IPS-20b (cell line): ENCODE results near the gene GPR3.
"Not testable (repeated sequence)": the region's sequence is repeated elsewhere in the genome, so short reads cannot be mapped to it uniquely, and the experiment has no call there.

ENCODE experiments used
- H3K27ac ChIP-seq: one replicate; pipeline ENCODE4 v1.5.1; 2013; ENCODE audit warnings: low read length
- H3K27me3 ChIP-seq: 2 replicates; pipeline ENCODE4 v1.6.1; 2013; ENCODE audit warnings: mild to moderate bottlenecking, low read length, inconsistent platforms; ENCODE audit not compliant: insufficient read depth
- H3K36me3 ChIP-seq: 2 replicates; pipeline ENCODE4 v1.6.1; 2013; ENCODE audit warnings: low read depth, mild to moderate bottlenecking, inconsistent platforms, low read length, moderate library complexity; ENCODE audit not compliant: insufficient read depth
- H3K4me1 ChIP-seq: 2 replicates; pipeline ENCODE4 v1.6.1; 2013; ENCODE audit warnings: mild to moderate bottlenecking, control low read depth, inconsistent platforms, low read length, moderate library complexity; ENCODE audit not compliant: insufficient read depth
- H3K4me3 ChIP-seq: 2 replicates; pipeline ENCODE4 v1.5.1; 2013; ENCODE audit warnings: mild to moderate bottlenecking, low read length, inconsistent platforms
- H3K9ac ChIP-seq: 2 replicates; pipeline ENCODE4 v1.6.1; 2013; ENCODE audit warnings: low read depth, mild to moderate bottlenecking, inconsistent platforms, low read length, moderate library complexity
- H3K9me3 ChIP-seq: 2 replicates; pipeline ENCODE4 v1.6.1; 2013; ENCODE audit warnings: mild to moderate bottlenecking, low read depth, low read length, inconsistent platforms; ENCODE audit not compliant: insufficient read depth

The GPR3 gene

GRCh38 chr1:27428316-27429028, 36.0 kb downstream of the GPR3 start:
- H3K27ac ChIP-seq: peak overlapping the region; percentile 42
- H3K27me3 ChIP-seq: no peaks in the 10 kb centered on the region
- H3K4me1 ChIP-seq: peaks cover 37% of the 10 kb centered on the region
- H3K9ac ChIP-seq: peak overlapping the region; percentile 49; the same call in 1 of the 2 replicates
- H3K9me3 ChIP-seq: no peaks in the 10 kb centered on the region
- H3K4me3 ChIP-seq: peak overlapping the region; percentile 12; the same call in 1 of the 2 replicates
- peaks cover 18% of the 10 kb centered on the region for H3K36me3 ChIP-seq

DNA sequence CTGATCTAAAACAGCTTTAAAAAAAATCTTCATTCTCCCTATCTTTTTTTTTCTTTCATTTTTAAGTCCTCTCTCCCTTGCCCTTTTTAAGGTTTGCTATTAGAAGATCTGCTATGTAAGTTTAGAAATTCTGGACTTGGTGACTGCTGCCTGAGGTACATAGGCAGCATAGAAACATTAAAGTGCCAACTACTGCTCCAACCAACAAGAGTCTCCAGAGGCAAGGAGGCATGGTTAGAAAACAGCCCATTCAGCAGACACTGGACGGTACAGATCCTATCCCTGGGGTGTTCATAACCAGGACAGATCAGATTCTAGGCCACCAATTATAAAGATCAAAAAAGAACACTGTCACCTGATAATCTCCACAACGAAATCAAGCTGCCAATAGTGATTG, 36.6 kb downstream of the GPR3 start:
- H3K9me3 ChIP-seq: no peaks in the 10 kb centered on the region
- no peak overlapping the region for H3K4me3 ChIP-seq
- H3K27me3 ChIP-seq: no peaks in the 10 kb centered on the region
- peak overlapping the region; percentile 42 for H3K27ac ChIP-seq
- H3K36me3 ChIP-seq: peaks cover 18% of the 10 kb centered on the region
- H3K9ac ChIP-seq: peak overlapping the region; percentile 49; the same call in 1 of the 2 replicates
- peaks cover 37% of the 10 kb centered on the region for H3K4me1 ChIP-seq

- no peaks in the 10 kb centered on the region for H3K27me3 ChIP-seq
- H3K27ac ChIP-seq: peak overlapping the region; percentile 52
- no peak overlapping the region; the same call in 1 of the 2 replicates for H3K4me3 ChIP-seq
- no peaks in the 10 kb centered on the region for H3K9me3 ChIP-seq
- peaks cover 16% of the 10 kb centered on the region for H3K36me3 ChIP-seq
- H3K9ac ChIP-seq: peak overlapping the region; percentile 45; the same call in 1 of the 2 replicates
- peaks cover 41% of the 10 kb centered on the region for H3K4me1 ChIP-seq
Measured at GRCh38 chr1:27430903-27431600, 38.6 kb downstream of the GPR3 start.

DNA sequence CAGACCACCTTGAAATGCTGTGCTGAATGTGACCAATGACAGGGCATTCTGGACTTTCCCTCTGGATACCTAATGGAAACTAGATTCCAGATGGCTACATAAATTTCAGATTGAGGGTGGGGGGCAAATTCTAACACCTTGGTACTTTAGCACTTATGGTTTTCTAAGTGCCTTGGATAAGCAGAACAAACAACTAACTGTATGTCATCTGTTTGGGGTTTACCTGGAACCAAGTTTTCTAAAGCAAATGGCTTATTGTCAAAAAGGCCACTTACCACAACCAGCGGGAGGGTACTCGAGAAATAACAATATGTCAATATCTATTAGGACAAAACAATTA, 39.1 kb downstream of the GPR3 start:
- H3K9ac ChIP-seq: no peak overlapping the region
- H3K4me3 ChIP-seq: no peak overlapping the region
- no peaks in the 10 kb centered on the region for H3K27me3 ChIP-seq
- no peaks in the 10 kb centered on the region for H3K9me3 ChIP-seq
- H3K27ac ChIP-seq: peak overlapping the region; percentile 52
- peaks cover 15% of the 10 kb centered on the region for H3K36me3 ChIP-seq
- peaks cover 44% of the 10 kb centered on the region for H3K4me1 ChIP-seq

- not testable (repeated sequence) for H3K27ac ChIP-seq, H3K27me3 ChIP-seq, H3K4me3 ChIP-seq, H3K36me3 ChIP-seq, H3K9ac ChIP-seq, H3K9me3 ChIP-seq
- peaks cover 52% of the 10 kb centered on the region for H3K4me1 ChIP-seq
Measured at GRCh38 chr1:27432725-27433124, 40.3 kb downstream of the GPR3 start.

DNA sequence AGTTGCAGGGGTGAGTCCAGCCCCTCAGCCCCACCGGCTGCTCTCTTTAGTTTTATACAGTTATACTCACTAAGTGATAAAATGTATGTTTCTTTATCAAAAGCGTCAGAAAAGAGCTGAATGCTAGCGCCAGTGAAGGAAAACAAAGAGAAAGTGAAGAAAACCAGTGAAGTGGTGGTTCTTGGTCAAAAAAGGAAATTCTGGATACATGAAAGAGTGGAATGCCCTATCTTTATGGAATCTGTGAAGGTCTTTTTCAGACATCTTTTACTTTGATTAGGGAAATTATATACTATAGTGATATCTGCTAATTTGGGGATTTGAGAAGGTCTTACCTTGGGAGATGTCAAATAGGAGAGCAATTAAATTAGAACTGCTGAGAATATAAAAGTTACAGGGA, 41.3 kb downstream of the GPR3 start:
- H3K4me3 ChIP-seq: no peak overlapping the region
- H3K9me3 ChIP-seq: no peaks in the 10 kb centered on the region
- no peak overlapping the region for H3K27ac ChIP-seq
- peaks cover 48% of the 10 kb centered on the region for H3K4me1 ChIP-seq
- H3K9ac ChIP-seq: no peak overlapping the region
- H3K27me3 ChIP-seq: no peaks in the 10 kb centered on the region
- H3K36me3 ChIP-seq: no peaks in the 10 kb centered on the region

DNA sequence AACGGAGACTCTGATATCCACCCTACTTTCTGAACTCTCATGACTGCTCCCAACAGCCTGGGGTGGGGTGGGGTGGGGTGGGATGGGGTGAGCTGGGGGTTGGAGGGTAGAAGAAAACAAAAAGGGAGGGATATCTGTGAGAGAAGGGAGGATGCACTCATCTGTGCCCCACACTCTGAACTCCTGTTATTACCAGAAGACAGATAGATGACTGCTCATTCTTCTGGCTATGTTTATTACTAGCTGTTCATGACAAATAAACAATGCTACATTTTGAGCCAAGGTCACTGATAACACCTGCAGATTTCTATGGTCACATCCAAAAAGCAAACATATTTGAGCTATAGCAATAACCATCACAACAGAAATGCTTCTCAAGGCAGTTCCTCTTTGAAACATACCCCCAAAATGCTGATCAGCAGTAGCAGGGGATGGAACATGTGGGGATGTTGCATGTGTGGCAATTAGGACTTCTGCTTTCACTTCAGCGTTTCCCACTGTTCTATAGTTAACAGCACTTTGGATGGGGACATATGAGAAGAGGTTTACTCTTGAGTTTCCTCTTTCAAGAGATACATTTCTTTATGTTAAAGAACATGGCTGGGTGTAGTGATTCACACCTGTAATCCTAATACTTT, 43.3 kb downstream of the GPR3 start:
- H3K9ac ChIP-seq: no peak overlapping the region
- no peaks in the 10 kb centered on the region for H3K36me3 ChIP-seq
- no peaks in the 10 kb centered on the region for H3K27me3 ChIP-seq
- no peaks in the 10 kb centered on the region for H3K9me3 ChIP-seq
- H3K4me1 ChIP-seq: peaks cover 34% of the 10 kb centered on the region
- no peak overlapping the region for H3K27ac ChIP-seq
- no peak overlapping the region for H3K4me3 ChIP-seq

DNA sequence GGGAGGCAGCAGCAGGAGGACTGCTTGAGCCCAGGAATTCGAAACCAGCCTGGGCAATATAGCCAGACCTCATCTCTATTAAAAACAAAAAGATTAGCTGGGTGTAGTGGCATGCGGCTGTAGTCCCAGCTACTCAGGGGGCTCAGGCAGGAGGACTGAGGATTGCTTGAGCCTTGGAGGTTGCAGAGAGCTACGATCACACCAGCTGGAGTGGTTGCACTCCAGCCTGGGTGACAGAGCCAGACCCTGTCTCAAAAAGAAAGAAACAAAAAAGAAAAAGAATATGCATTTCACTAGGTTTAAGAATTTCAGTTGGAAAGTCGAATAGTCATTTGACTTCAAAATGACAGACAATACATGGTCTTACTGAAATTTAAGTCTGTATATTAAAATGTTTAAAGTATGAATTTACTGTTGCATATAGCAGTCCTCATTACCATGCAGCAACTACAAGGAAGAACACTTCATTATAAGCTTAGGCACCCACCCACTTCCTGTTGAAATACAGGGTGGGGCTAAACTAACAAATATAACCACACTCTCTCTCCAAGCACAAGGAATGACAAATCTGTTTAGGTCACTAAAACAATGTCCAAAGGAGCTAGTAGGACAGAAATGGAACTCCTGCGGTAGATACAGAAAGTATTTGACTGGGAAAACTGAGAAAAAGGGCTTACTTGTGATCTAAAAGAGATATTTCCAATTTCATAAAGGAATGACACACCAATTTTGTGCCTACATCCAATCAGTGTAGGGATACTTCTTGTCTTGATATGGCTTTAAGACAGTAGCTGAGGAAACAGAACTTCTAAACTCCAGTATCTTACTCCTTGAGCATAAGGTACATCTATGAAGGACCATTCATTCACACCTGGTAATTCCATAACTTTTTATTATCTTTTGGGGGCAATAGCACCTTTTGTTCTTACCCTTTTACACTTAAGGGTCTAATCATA, 44.1 kb downstream of the GPR3 start:
- Histone ChIP-seq H3K4me3 (no peak overlapping the region), H3K36me3 (no peaks in the 10 kb centered on the region), H3K9ac (no peak overlapping the region), H3K9me3 (no peaks in the 10 kb centered on the region), H3K27ac (no peak overlapping the region), H3K27me3 (no peaks in the 10 kb centered on the region), H3K4me1 (peaks cover 26% of the 10 kb centered on the region)

- Histone ChIP-seq H3K9ac (no peak overlapping the region), H3K9me3 (no peaks in the 10 kb centered on the region), H3K27me3 (no peaks in the 10 kb centered on the region), H3K4me1 (peaks cover 20% of the 10 kb centered on the region), H3K36me3 (no peaks in the 10 kb centered on the region), H3K4me3 (no peak overlapping the region), H3K27ac (no peak overlapping the region)
Measured at GRCh38 chr1:27438621-27439061, 46.2 kb downstream of the GPR3 start.

DNA sequence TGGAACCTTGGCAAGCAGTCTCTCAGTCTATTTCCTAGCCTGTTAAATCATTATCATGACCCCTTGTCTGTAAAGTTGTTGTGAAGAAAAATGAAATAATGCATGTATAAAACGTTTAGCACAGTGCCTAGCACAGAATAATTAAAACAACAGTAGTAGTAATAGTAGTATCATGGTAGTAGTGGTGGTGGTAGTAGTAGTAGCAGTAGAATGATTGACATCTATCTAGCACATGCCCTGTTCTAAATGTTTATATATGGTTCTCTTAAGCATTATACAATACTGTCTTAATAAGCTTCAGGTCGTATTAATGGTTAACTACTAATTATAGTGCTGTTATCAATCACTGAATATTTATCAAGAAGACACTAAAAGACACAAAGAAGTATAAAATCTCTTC, 46.7 kb downstream of the GPR3 start:
- no peak overlapping the region for H3K9ac ChIP-seq
- H3K4me3 ChIP-seq: no peak overlapping the region
- no peaks in the 10 kb centered on the region for H3K27me3 ChIP-seq
- H3K4me1 ChIP-seq: peaks cover 20% of the 10 kb centered on the region
- H3K36me3 ChIP-seq: no peaks in the 10 kb centered on the region
- H3K9me3 ChIP-seq: no peaks in the 10 kb centered on the region
- no peak overlapping the region for H3K27ac ChIP-seq

GRCh38 chr1:27444632-27445031, 52.2 kb downstream of the GPR3 start:
- no peak overlapping the region for H3K27ac ChIP-seq
- peaks cover 6% of the 10 kb centered on the region; the same call in 1 of the 2 replicates for H3K4me1 ChIP-seq
- no peaks in the 10 kb centered on the region for H3K36me3 ChIP-seq
- no peak overlapping the region for H3K9ac ChIP-seq
- H3K9me3 ChIP-seq: no peaks in the 10 kb centered on the region
- no peaks in the 10 kb centered on the region for H3K27me3 ChIP-seq
- no peak overlapping the region for H3K4me3 ChIP-seq
